Tibial nerve (tissue), 4 donors: ENCODE measurements around the gene TMEM233. TPM values are rescaled to one million over a fixed set of nuclear protein-coding genes. Genes with fewer than 3 reads are reported as not detected.
"Not testable (repeated sequence)": the region's sequence is repeated elsewhere in the genome, so short reads cannot be mapped to it uniquely, and the experiment has no call there.

Source experiments
- DNase-seq, 2 donors: peaks; one replicate each; pipeline ENCODE4 v3.0.0-alpha.2; 2019; ENCODE audit warnings: low spot score in 2 of 2
- H3K27ac ChIP-seq, 4 donors: fragments of 200-600 bp; sonication (generic) in 3 of 4; one replicate each; pipeline ENCODE4 v1.5.1; 2017 to 2019; ENCODE audit warnings: mild to moderate bottlenecking in 1 of 4
- H3K27me3 ChIP-seq, 2 donors: fragments of 200-600 bp; sonication (generic) in 1 of 2; one replicate each; pipeline versions ENCODE4 v1.5.1 to v1.6.0; 2017 to 2019
- H3K36me3 ChIP-seq, 3 donors: fragments of 200-600 bp; sonication (generic); one replicate each; pipeline ENCODE4 v1.5.1; 2018 to 2019
- H3K4me1 ChIP-seq, 4 donors: fragments of 200-600 bp; sonication (generic) in 3 of 4; one replicate each; pipeline ENCODE4 v1.5.1; 2017 to 2019
- H3K4me3 ChIP-seq, 4 donors: fragments of 200-600 bp; sonication (generic) in 3 of 4; one replicate each; pipeline ENCODE4 v1.5.1; 2017 to 2019; ENCODE audit warnings: mild to moderate bottlenecking in 1 of 4, moderate library complexity in 1 of 4
- H3K9me3 ChIP-seq, 4 donors: fragments of 200-600 bp; sonication (generic) in 3 of 4; one replicate each; pipeline ENCODE4 v1.5.1; 2017 to 2019
- CTCF ChIP-seq, 5 experiments: fragments of 200-600 bp in 3 of 5; fragments of 450-650 bp in 2 of 5; sonication (generic) in 3 of 5; IDR thresholded peaks; one replicate each; pipeline ENCODE4 v1.5.1; 2016 to 2019; ENCODE audit warnings: antibody characterized with exemption in 5 of 5, mild to moderate bottlenecking in 3 of 5, moderate library complexity in 2 of 5
- EP300 ChIP-seq, 2 donors: sonication (generic); formaldehyde crosslinking; IDR thresholded peaks; one replicate each; pipeline ENCODE4 v1.6.1; 2017; ENCODE audit warnings: antibody characterized with exemption in 2 of 2, mild to moderate bottlenecking in 1 of 2
- POLR2A ChIP-seq, 2 donors: fragments of 450-650 bp; IDR thresholded peaks; one replicate each; pipeline ENCODE4 v1.6.1; 2017; ENCODE audit warnings: antibody characterized with exemption in 2 of 2, mild to moderate bottlenecking in 2 of 2, moderate library complexity in 2 of 2
- WGBS, 2 donors: methylation state at CpG; one replicate each; pipeline ENCODE4 v1.1.5; 2018; 5-methylcytosine and 5-hydroxymethylcytosine counted together
- total RNA-seq, 4 donors: library from RNA; depleted of rRNA; stranded (reverse); fragments of >200 nt; gene quantifications; one replicate each; pipeline ENCODE4 v1.1.0, GENCODE V29; 2016

TMEM233 gene
- total RNA-seq, 4 donors from 2014 or later: 0.21 to 0.59 (median 0.22) TPM; not detected in 1

DNA sequence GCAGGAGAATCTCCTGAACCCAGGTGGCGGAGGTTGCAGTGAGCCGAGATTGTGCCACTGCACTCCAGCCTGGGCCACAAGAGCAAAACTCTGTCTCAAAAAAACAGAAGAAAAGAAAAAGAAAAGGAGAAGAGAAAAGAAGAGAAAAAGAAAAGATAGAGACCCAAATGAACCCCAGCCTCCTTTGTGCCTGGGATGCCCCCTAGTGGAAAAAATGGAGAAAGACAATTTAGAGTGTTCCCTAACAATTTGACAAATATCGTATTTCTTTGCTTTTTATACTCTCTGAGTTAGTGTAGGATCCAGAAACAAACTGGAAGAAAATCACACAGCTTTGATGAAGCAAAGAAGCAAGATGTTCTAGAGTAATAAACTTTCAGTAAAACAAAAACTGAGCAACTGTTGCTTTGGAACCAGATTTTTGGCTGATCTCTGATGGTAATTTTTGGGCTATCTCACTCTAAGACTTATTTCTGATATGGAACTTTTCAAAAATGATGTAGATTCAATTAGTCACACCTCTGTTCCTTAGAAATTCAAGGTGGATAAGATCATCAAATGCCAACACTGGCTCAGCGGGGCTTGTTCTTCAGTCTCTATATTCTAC is 55.7 kb downstream of the TMEM233 start:
- Histone ChIP-seq H3K9me3 (peaks cover 0 to 32% (median 3%) of the 10 kb centered on the region in 4 donors), H3K4me1 (no peaks in the 10 kb centered on the region), H3K27me3 (no peaks in the 10 kb centered on the region), H3K4me3 (no peak overlapping the region), H3K27ac (no peak overlapping the region), H3K36me3 (no peaks in the 10 kb centered on the region)
- no peak for DNase-seq
- TF ChIP-seq CTCF (IDR thresholded peaks at IDR 0.05) (peak in 4 of 5 experiments; percentile 25 to 45 (median 40)), EP300 (IDR thresholded peaks at IDR 0.05) (no peak), POLR2A (IDR thresholded peaks at IDR 0.05) (no peak)
- 65 to 68% methylated on average over 4 of the region's 4 CpGs for WGBS, 2 donors

- no peaks in the 10 kb centered on the region for H3K27me3 ChIP-seq
- WGBS, 2 donors: 66 to 81% methylated on average over 3 of the region's 3 CpGs
- DNase-seq: no peak
- TF ChIP-seq EP300 (IDR thresholded peaks at IDR 0.05) (no peak), POLR2A (IDR thresholded peaks at IDR 0.05) (no peak), CTCF (IDR thresholded peaks at IDR 0.05) (no peak)
- no peaks in the 10 kb centered on the region for H3K36me3 ChIP-seq
- peaks cover 0 to 35% (median 3%) of the 10 kb centered on the region in 4 donors for H3K9me3 ChIP-seq
- no peak overlapping the region for H3K27ac ChIP-seq
- H3K4me3 ChIP-seq: no peak overlapping the region
- no peaks in the 10 kb centered on the region for H3K4me1 ChIP-seq
Observed at GRCh38 chr12:119652665-119653064, 59.1 kb downstream of the TMEM233 start.

DNA sequence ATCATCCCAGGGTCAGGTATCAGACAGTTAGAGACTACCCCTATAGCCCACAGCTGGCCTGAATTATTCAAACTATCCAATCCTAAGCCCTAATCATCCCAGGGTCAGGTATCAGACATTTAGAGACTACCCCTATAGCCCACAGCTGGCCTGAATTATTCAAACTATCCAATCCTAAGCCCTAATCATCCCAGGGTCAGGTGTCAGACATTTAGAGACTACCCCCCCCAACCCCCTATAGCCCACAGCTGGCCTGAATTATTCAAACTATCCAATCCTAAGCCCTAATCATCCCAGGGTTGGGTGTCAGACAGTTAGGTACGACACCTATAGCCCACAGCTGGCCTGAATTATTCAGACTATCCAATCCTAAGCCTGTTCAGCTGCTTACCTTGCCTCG is 63.4 kb downstream of the TMEM233 start:
- not testable (repeated sequence) for H3K27ac ChIP-seq, H3K27me3 ChIP-seq, DNase-seq, H3K4me3 ChIP-seq, H3K4me1 ChIP-seq, H3K36me3 ChIP-seq
- H3K9me3 ChIP-seq: peaks cover 0 to 27% (median 3%) of the 10 kb centered on the region in 4 donors
- 63 to 74% methylated on average over 2 of the region's 2 CpGs for WGBS, 2 donors

DNA sequence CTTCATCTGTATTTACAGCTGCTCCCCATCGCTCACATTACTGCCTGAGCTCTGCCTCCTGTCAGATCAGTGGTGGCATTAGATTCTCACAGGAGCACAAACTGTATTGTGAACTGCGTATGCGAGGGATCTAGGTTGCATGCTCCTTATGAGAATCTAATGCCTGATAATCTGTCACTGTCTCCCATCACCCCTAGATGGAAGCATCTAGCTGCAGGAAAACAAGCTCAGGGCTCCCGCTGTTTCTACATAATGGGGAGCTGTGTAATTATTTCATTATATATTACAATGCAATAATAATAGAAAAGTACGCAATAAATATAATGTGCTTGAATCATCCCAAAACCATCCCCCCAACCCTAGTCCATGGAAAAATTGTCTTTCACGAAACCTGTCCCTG is 64.6 kb downstream of the TMEM233 start:
- not testable (repeated sequence) for H3K36me3 ChIP-seq, H3K4me1 ChIP-seq, H3K4me3 ChIP-seq, H3K27ac ChIP-seq, H3K27me3 ChIP-seq, DNase-seq
- H3K9me3 ChIP-seq: peaks cover 0 to 15% (median 0%) of the 10 kb centered on the region in 4 donors
- WGBS, 2 donors: 82 to 87% methylated on average over 6 of the region's 6 CpGs

DNA sequence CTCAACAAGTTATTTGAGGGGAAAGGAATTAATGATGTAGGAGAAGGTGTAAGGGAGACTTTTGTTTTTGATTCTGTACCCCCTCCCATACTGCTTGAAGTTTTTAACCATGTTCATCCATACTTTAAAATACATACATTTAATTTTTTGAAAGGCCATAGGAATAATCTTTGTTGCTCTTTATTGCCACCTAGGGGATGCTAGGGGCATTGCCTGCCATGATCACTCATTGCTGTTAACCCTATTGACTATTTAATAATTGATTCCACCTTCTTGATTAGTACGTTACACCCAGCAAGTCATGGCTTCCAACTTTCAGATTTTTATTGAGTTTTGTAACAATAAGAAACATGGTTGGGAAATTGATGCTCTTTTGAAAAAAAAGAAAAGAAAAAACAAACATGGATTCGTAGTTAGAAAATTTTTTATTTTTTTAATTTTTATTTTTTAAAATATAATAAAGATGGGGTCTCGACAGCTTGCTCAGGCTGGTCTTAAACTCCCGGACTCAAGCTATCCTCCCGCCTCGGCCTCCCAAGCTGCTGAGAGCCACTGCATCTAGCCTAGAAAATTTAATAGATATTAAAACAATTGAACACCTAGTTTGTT is 65.8 kb downstream of the TMEM233 start:
- TF ChIP-seq CTCF (IDR thresholded peaks at IDR 0.05) (peak; percentile 55 to 93 (median 81)), POLR2A (IDR thresholded peaks at IDR 0.05) (no peak)
- Histone ChIP-seq H3K27ac (no peak overlapping the region), H3K9me3 (peaks cover 0 to 3% (median 0%) of the 10 kb centered on the region in 4 donors), H3K4me1 (no peaks in the 10 kb centered on the region), H3K36me3 (no peaks in the 10 kb centered on the region), H3K4me3 (no peak overlapping the region), H3K27me3 (no peaks in the 10 kb centered on the region)
- WGBS, 2 donors: 43 to 46% methylated on average over 6 of the region's 6 CpGs
- DNase-seq: peak in 1 of 2 donors; percentile 56

GRCh38 chr12:119660076-119660475 is 66.5 kb downstream of the TMEM233 start:
- Histone ChIP-seq H3K4me1 (no peaks in the 10 kb centered on the region), H3K4me3 (no peak overlapping the region), H3K27me3 (no peaks in the 10 kb centered on the region), H3K27ac (no peak overlapping the region), H3K9me3 (no peaks in the 10 kb centered on the region), H3K36me3 (no peaks in the 10 kb centered on the region)
- TF ChIP-seq CTCF (IDR thresholded peaks at IDR 0.05) (no peak), POLR2A (IDR thresholded peaks at IDR 0.05) (no peak), EP300 (IDR thresholded peaks at IDR 0.05) (no peak)
- no peak for DNase-seq
- WGBS, 2 donors: 71 to 77% methylated on average over 5 of the region's 5 CpGs
